Measurements from ENCODE around the gene GP5.

Gene GP5, protein sequence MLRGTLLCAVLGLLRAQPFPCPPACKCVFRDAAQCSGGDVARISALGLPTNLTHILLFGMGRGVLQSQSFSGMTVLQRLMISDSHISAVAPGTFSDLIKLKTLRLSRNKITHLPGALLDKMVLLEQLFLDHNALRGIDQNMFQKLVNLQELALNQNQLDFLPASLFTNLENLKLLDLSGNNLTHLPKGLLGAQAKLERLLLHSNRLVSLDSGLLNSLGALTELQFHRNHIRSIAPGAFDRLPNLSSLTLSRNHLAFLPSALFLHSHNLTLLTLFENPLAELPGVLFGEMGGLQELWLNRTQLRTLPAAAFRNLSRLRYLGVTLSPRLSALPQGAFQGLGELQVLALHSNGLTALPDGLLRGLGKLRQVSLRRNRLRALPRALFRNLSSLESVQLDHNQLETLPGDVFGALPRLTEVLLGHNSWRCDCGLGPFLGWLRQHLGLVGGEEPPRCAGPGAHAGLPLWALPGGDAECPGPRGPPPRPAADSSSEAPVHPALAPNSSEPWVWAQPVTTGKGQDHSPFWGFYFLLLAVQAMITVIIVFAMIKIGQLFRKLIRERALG

DNA sequence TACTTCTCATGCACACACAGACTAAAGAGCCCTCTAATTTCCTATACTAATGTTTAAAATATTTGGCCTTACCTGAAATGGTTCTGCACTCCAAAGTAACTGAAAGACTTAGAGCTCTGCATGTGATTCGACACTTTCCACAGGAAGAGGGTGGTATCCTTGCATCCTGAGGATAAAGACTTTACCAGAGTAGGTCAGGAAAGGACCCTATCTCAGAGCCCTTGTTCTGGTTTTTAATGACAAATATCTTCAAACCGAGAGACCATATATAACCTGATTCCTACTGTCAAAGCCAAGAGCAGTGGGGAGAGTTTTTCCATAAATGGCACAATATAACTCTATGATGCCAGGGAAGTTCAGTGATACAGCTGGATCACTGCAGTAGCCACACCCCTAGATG, at the start of gene GP5:
Gene GP5 (minus strand): TSS at position 101 of the 400 bp plus-strand sequence. CDS start 984 bp downstream, outside the sequence.
- no peak for DNase-seq

DNA sequence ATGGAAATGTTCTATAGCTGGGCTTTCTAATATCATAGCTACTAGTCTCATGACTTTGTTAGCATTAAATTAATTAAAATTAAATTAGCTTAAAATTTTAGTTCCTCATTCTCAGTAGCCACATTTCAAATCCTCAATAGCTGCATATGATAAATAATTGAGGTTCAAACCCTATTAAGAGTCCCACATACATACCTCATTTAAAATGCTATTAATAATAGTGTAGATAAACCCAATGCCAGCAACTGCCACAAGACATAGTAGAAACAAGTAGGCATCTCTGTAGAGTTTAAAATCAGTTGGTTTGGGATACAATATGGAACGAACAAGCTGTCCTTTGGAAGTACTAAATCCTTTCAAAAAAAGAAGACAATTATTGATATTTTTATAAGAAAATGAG, 48.6 kb upstream of the GP5 start:
- no peak for DNase-seq

- no peak for DNase-seq
These were observed 48.1 kb upstream of the GP5 start for GRCh38 chr3:194447161-194447560.

DNA sequence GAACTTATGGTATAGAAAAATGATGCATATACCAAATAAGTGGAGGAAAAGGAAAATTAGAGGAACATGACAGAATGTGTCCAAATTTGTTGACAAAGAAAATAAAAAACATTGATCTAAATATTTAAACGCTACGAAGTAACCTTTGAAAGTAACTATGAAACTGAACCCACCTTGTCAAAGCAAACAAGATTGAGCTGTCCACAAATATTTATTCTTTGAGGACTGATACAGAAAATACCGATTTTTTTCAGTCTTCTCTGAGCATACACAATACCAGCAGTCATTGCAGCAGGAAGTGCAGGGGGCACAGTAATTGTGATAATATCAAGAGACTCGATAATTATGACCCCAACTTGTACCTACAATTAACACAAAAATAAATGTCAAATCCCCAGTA, 47.7 kb upstream of the GP5 start:
- DNase-seq: no peak

DNA sequence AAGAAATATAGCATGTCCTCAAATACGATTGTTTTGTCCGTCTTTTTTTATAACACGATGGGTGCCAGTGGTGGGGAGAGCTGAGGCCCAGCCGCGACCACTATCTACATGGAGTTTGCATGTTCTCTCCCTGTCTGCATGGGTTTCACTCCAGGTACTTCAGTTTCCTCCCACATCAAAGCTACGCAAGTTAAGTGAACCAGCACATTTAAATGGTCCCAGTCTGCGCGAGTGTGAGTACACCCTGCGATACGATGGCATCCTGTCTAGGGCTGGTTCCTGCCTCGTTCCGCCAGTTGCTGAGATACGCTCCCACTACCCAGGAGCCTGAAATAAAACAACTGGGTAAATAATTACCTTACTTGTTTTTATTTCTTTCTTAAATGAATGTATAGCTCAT, 47.1 kb upstream of the GP5 start:
- DNase-seq: no peak

DNA sequence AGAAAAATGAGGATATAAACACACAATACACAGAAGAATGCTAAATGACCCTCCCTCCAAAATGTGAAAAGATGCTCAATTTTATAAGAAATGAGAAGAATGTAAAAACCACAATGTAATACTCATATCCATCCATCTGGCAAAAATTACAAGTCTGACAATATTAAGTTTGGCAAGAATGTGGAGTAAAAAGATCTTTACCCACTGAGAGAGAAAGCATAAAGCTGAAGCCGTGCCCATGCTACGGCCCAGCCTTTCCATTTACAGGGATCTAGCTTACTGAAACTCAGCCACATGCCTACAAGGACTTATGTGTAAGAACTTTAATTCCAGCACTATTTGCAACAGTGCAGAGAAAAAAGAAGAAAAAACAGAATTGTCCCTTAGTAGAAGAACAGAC, 44.8 kb upstream of the GP5 start:
- no peak for DNase-seq

GRCh38 chr3:194440756-194441155, 41.7 kb upstream of the GP5 start:
- DNase-seq: no peak

DNA sequence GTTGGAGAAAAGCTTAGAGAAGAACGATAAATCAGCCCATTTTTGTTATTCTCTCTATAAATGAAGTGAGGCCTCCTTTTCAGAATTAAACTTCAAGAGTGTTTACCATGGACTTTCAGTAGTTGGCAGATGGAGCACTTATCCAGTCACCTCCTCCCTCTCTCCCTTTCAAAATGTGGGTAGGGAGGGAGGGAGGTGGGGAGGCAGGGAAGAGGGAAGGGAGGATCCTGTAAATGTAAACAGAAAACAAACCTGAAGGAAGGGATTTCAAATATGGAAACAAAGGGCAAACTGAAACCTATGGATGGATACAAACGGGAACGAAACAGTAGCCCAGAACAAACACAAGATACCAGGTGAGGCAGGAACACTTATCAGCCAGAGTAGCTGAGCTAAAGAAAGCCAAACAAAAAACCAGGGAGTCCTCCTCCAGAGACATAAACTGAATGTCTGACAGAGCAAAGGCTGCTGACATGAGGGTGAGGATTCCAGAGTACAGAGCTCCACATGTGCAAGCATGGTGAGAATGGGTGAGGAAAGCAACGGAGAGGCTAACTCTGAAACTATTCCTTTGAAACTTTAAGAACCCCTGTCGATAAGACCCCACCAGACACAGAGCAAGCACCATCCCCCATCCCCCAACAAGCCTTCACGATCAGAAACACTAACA, 41.0 kb upstream of the GP5 start:
- no peak for DNase-seq

DNA sequence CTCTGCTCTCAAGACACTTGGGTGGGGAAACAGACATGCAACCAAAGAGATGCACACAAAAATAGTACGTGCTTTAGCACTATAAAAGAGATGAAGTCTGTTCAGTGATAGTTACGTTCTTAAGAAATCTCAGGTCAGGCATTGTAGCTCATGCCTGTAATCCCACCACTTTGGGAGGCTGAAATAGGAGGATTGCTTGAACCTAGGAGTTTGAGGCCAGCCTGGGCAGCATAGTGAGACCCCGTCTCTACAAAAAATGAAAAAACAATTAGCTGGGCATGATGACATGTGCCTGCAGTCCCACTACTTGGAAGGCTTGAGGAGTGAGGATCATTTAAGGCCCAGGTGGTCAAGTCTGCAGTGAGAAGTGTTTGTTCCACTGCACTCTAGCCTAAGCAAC, 35.4 kb upstream of the GP5 start:
- no peak for DNase-seq

GRCh38 chr3:194431554-194431953, 32.5 kb upstream of the GP5 start:
- no peak for DNase-seq

DNA sequence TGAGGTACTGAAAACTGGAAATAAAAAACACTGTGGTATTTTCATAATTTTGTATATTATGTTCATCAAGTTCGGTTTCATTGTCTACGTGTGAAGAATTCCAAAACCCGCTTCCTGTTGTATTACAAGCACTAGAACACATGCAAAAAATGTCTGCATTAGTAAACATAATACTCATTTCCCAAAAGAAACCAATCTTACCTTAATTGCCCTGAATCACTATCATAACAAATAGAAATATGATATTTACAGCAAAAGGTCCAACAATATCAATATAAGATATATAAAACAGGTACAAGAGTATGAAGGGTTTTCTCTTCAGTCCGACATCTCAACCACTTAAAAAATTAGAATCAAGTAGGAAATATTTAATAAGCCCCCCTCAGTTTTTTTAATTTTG, 26.3 kb upstream of the GP5 start:
- DNase-seq: no peak

- no peak for DNase-seq
These were observed 25.9 kb upstream of the GP5 start for GRCh38 chr3:194424953-194425352.

DNA sequence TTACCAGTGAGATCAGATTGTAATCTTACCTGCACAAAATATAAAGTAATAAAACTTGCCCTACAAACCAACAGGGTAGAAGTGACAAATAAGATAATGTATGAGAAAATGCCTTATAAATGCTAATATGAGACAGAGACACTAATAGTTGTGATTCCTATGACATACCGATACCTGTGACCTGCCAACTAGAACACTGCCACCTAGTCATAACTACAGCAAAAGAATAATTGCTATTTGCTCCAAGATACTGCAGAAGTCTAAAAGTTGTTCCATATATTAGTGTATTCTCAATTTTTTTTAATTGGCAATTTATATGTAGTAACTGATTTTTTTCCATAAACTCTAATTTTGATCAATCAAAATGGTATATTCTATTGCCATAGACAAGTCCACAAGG, 25.3 kb upstream of the GP5 start:
- no peak for DNase-seq

- DNase-seq: no peak
These were observed 24.3 kb upstream of the GP5 start for GRCh38 chr3:194423317-194423716.

DNA sequence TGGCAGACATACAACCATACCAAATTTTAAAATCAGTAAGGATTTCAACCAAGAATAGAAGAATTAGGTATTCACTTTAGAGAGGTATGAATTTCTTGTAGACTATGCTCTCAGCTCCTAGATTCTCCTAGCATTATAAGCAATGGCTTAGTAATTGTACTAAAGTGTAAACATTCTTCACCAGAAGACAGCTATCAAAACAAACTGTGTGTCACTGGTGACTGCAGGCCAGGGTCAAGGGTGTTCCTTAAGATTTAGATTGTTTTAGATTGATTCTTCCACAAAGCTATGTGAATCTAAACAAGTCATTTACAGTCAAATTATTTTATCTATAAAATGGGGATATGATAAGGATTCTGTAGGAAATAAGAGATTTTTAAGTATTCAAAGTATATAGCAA, 23.1 kb upstream of the GP5 start:
- DNase-seq: no peak

DNA sequence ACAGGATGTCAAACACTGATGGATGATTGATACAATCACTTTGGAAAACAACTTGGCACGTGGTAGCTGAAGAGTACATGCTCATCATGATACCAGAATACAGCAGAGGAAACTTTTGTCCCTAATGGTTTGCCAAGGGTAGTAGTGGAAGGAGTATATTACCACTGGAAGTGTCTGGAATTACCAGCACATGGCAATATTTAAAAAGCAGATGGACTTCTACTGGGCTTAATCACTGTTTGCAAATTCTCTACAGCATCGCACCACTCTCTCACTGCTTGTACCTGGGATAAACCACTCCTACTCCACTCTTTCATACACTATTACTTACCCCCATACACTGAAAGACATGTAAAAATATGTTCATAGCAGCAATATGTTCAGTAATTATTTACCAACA, 19.6 kb upstream of the GP5 start:
- DNase-seq: no peak

- DNase-seq: no peak
These were observed 8.4 kb upstream of the GP5 start for GRCh38 chr3:194407423-194407822.

DNA sequence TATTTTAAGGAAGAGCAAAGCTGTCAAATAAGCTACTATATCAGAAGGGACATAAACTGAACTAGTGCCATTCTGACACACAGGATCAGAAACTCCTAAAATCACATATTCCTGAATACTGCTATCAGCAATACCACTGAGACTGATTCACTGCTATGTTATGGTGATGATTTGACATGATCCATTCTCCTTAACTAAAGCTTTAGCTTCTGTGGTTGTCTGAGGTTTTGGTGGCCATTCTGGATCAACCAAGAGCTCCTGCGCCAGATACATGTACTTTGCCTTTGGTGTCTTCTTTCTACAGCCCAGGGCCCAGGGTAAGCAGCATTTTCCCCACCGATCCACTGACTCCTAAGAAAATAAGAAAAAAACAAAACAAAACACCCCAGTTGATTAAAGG, 6.7 kb upstream of the GP5 start:
- DNase-seq: no peak

GRCh38 chr3:194404365-194405140, 5.5 kb upstream of the GP5 start:
- DNase-seq: no peak

- DNase-seq: no peak
These were observed 2.8 kb upstream of the GP5 start for GRCh38 chr3:194401868-194402329.

DNA sequence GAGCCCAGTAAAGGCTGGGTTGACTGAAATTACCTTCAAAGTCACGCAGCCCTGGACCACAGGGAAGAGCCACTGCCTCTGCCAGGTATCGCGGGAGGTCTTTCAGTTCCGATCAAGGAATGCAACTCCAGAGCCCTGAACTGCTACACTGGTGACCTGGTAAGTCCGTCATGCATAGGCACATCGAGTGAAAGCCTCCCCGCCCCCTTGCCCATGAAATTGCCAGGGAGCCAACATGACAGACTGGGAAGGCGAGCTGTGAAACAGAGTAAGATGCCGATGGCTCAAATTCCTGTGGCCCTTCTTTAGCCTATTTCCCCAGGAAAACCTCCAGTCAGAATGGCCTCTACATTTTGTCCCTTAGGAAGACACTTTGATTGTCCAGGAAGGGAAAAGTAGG, 2.3 kb upstream of the GP5 start:
- no peak for DNase-seq

GRCh38 chr3:194399874-194400411, 877 bp upstream of the GP5 start:
- DNase-seq: no peak

DNA sequence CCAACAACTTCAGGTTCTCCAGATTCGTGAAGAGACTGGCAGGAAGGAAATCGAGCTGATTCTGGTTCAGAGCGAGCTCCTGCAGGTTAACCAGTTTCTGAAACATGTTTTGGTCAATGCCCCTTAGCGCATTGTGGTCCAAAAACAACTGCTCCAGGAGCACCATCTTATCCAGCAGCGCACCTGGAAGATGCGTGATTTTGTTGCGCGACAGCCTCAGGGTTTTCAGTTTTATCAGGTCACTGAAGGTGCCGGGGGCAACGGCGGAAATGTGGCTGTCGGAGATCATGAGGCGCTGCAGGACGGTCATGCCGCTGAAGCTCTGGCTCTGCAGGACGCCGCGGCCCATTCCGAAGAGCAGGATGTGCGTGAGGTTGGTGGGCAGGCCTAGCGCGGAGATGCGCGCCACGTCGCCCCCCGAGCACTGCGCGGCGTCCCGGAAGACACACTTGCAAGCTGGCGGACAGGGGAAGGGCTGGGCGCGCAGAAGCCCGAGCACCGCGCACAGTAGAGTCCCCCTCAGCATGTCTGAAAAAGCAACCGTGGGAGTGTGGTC, 1.2 kb downstream of the GP5 start:
- no peak for DNase-seq

Data from left hindlimb (tissue), 1 donor.